Loucy (cell line): Measurements from ENCODE around the gene SCO1.

ENCODE experiments used
- CTCF ChIP-seq: fragments of 200-600 bp; sonication (generic); conservative IDR thresholded peaks from 2 replicates; pipeline ENCODE4 v1.5.1; 2014; ENCODE audit warnings: mild to moderate bottlenecking, antibody characterized with exemption, low read length
- EZH2phosphoT487 ChIP-seq: fragments of 200-600 bp; IDR thresholded peaks from 2 replicates; pipeline ENCODE4 v1.6.1; 2018; ENCODE audit warnings: antibody characterized with exemption, mild to moderate bottlenecking, moderate library complexity, borderline replicate concordance

- no peak for TF ChIP-seq CTCF
- TF ChIP-seq EZH2phosphoT487, result no peak
These were observed 45.4 kb downstream of the SCO1 start for GRCh38 chr17:10651927-10652326.
